Breast epithelium (tissue), 4 donors: ENCODE data around the gene SFT2D3. TPM values are rescaled to one million over a fixed set of nuclear protein-coding genes. Genes with fewer than 3 reads are reported as not detected.

Experiments used
- DNase-seq, 2 donors: peaks; one replicate each; pipeline ENCODE4 v3.0.0-alpha.2; 2019; ENCODE audit warnings: low spot score in 2 of 2
- H3K27ac ChIP-seq, 2 donors: fragments of 200-600 bp; sonication (generic) in 1 of 2; one replicate each; pipeline ENCODE4 v1.5.1; 2016 to 2019; ENCODE audit warnings: mild to moderate bottlenecking in 1 of 2
- H3K27me3 ChIP-seq, 2 donors: fragments of 200-600 bp; sonication (generic) in 1 of 2; one replicate each; pipeline versions ENCODE4 v1.5.1 to v1.6.0; 2017 to 2019; ENCODE audit warnings: control low read depth in 1 of 2, mild to moderate bottlenecking in 1 of 2
- H3K36me3 ChIP-seq: fragments of 200-600 bp; one replicate; pipeline ENCODE4 v1.5.1; 2019
- H3K4me1 ChIP-seq, 2 donors: fragments of 200-600 bp; sonication (generic); one replicate each; pipeline ENCODE4 v1.5.1; 2016 to 2019; ENCODE audit warnings: control low read depth in 1 of 2
- H3K4me3 ChIP-seq, 3 donors: fragments of 200-600 bp; sonication (generic); 1 replicate in 2 of 3; 2 replicates in 1 of 3; pipeline ENCODE4 v1.5.1; 2016 to 2019; ENCODE audit warnings: mild to moderate bottlenecking in 3 of 3, moderate library complexity in 2 of 3
- H3K9me3 ChIP-seq, 2 donors: fragments of 200-600 bp; sonication (generic) in 1 of 2; one replicate each; pipeline ENCODE4 v1.5.1; 2016 to 2019; ENCODE audit warnings: control low read depth in 1 of 2
- CTCF ChIP-seq, 3 donors: fragments of 450-650 bp; IDR thresholded peaks; one replicate each; pipeline ENCODE4 v1.5.1; 2016 to 2017; ENCODE audit warnings: antibody characterized with exemption in 3 of 3, mild to moderate bottlenecking in 3 of 3, moderate library complexity in 3 of 3
- POLR2A ChIP-seq: fragments of 450-650 bp; IDR thresholded peaks from one replicate; pipeline ENCODE4 v1.6.1; 2016; ENCODE audit warnings: antibody characterized with exemption, mild to moderate bottlenecking, moderate library complexity
- POLR2AphosphoS5 ChIP-seq, 3 donors: sonication (generic); formaldehyde crosslinking; IDR thresholded peaks; one replicate each; pipeline ENCODE4 v1.6.1; 2017; ENCODE audit warnings: antibody characterized with exemption in 3 of 3
- intact Hi-C: fragments of 100-400 bp; cut with DNase I; formaldehyde crosslinking; loops from one replicate; pipeline ENCODE4 v1.15.1; 2023; ENCODE audit warnings: low total_unique reads
- total RNA-seq, 3 donors: library from RNA; depleted of rRNA; stranded (reverse); fragments of >200 nt; gene quantifications; one replicate each; pipeline ENCODE4 v1.1.0, GENCODE V29; 2016

Gene SFT2D3
- total RNA-seq, 3 donors from 2014 or later: 9.8 to 12.3 (median 10.9) TPM

GRCh38 chr2:127654084-127654837 lies 47.0 kb upstream of the SFT2D3 start:
- intact Hi-C loops: no loop called here
- Histone ChIP-seq H3K4me1 (no peaks in the 10 kb centered on the region), H3K27me3 (no peaks in the 10 kb centered on the region), H3K27ac (no peak overlapping the region), H3K36me3 (no peaks in the 10 kb centered on the region), H3K9me3 (no peaks in the 10 kb centered on the region), H3K4me3 (no peak overlapping the region)
- TF ChIP-seq POLR2AphosphoS5 (IDR thresholded peaks at IDR 0.05) (no peak), POLR2A (no peak), CTCF (IDR thresholded peaks at IDR 0.05) (no peak)
- no peak for DNase-seq

GRCh38 chr2:127654838-127655175 lies 46.5 kb upstream of the SFT2D3 start:
- Histone ChIP-seq H3K4me1 (no peaks in the 10 kb centered on the region), H3K27ac (peak overlapping the region in 1 of 2 donors; percentile 61), H3K9me3 (no peaks in the 10 kb centered on the region), H3K27me3 (no peaks in the 10 kb centered on the region), H3K4me3 (no peak overlapping the region), H3K36me3 (no peaks in the 10 kb centered on the region)
- DNase-seq: no peak
- TF ChIP-seq POLR2AphosphoS5 (IDR thresholded peaks at IDR 0.05): no peak
- TF ChIP-seq POLR2A: no peak
- no peak for TF ChIP-seq CTCF (IDR thresholded peaks at IDR 0.05)
- intact Hi-C loops: no loop called here

GRCh38 chr2:127655209-127656073 lies 45.9 kb upstream of the SFT2D3 start:
- Histone ChIP-seq H3K27ac (peak overlapping the region in 1 of 2 donors; percentile 61), H3K36me3 (no peaks in the 10 kb centered on the region), H3K4me1 (no peaks in the 10 kb centered on the region)

GRCh38 chr2:127656569-127657231 lies 44.6 kb upstream of the SFT2D3 start:
- no peak for TF ChIP-seq POLR2AphosphoS5 (IDR thresholded peaks at IDR 0.05)
- no peak for TF ChIP-seq POLR2A
- TF ChIP-seq CTCF (IDR thresholded peaks at IDR 0.05): no peak
- H3K4me3 ChIP-seq: no peak overlapping the region
- peak overlapping the region in 1 of 2 donors; percentile 52 for H3K27ac ChIP-seq
- no peaks in the 10 kb centered on the region for H3K4me1 ChIP-seq
- no peak for DNase-seq
- no peaks in the 10 kb centered on the region for H3K27me3 ChIP-seq
- intact Hi-C loops: no loop called here
- no peaks in the 10 kb centered on the region for H3K36me3 ChIP-seq
- H3K9me3 ChIP-seq: no peaks in the 10 kb centered on the region

More at GRCh38 chr2:127655209-127656073, 45.9 kb upstream of the SFT2D3 start:
- no peak for TF ChIP-seq POLR2A
- no peak for TF ChIP-seq POLR2AphosphoS5 (IDR thresholded peaks at IDR 0.05)
- TF ChIP-seq CTCF (IDR thresholded peaks at IDR 0.05): no peak
- intact Hi-C loops: no loop called here
- DNase-seq: no peak
- Histone ChIP-seq H3K9me3 (no peaks in the 10 kb centered on the region), H3K4me3 (no peak overlapping the region), H3K27me3 (no peaks in the 10 kb centered on the region)
